Left lobe of liver (tissue), 2 donors: ENCODE results near the gene PHYKPL. TPM values are rescaled to one million over a fixed set of nuclear protein-coding genes. Genes with fewer than 3 reads are reported as not detected.
A peak's percentile ranks its signal among the peaks of the same experiment; 100 is the strongest.

Experiments used
- ATAC-seq: fragments of 200-7000 bp; cut with Tn5 transposase; one replicate; pipeline ENCODE4 v1.9.1; 2020; ENCODE audit warnings: mild to moderate bottlenecking, moderate library complexity
- DNase-seq: peaks from one replicate; pipeline ENCODE4 v3.0.0-alpha.2; 2020; ENCODE audit warnings: low spot score
- total RNA-seq: library from RNA; stranded (reverse); gene quantifications from one replicate; pipeline ENCODE4 v1.2.1, GENCODE V29; 2021
- donor health status: DM: no; HTN: no; CAD: no; lungs with moderate emphysema.
- donor health status: DM: no; HTN: yes; CAD: no.

The PHYKPL gene
- total RNA-seq, result 74.1 TPM

- ATAC-seq (peak; percentile 62), DNase-seq (peak; percentile 79)
These were observed at the start of gene PHYKPL for GRCh38 chr5:178232124-178232919. TSS of gene PHYKPL (minus strand) at chr5:178232802. CDS start at chr5:178232550, 252 bp downstream.

GRCh38 chr5:178282391-178282790 is 49.8 kb upstream of the PHYKPL start:
- no peak for DNase-seq
- ATAC-seq, result no peak

- ATAC-seq, result no peak
These were observed 48.7 kb upstream of the PHYKPL start for GRCh38 chr5:178281331-178281730.

GRCh38 chr5:178280631-178281030 is 48.0 kb upstream of the PHYKPL start:
- no peak for DNase-seq
- ATAC-seq, result no peak

More at GRCh38 chr5:178281331-178281730, 48.7 kb upstream of the PHYKPL start:
- no peak for DNase-seq

- peak; percentile 92 for DNase-seq
- peak; percentile 99 for ATAC-seq
These were observed 47.3 kb upstream of the PHYKPL start for GRCh38 chr5:178279723-178280438.

- ATAC-seq (no peak), DNase-seq (no peak)
These were observed 46.6 kb upstream of the PHYKPL start for GRCh38 chr5:178279026-178279722.

- no peak for ATAC-seq
- no peak for DNase-seq
These were observed 45.9 kb upstream of the PHYKPL start for GRCh38 chr5:178278358-178279023.

GRCh38 chr5:178277866-178278265 is 45.3 kb upstream of the PHYKPL start:
- ATAC-seq (no peak), DNase-seq (no peak)

- no peak for ATAC-seq
- DNase-seq, result no peak
These were observed 44.7 kb upstream of the PHYKPL start for GRCh38 chr5:178277346-178277745.

- DNase-seq (no peak), ATAC-seq (no peak)
These were observed 42.4 kb upstream of the PHYKPL start for GRCh38 chr5:178274781-178275537.

- no peak for ATAC-seq
- no peak for DNase-seq
These were observed 41.3 kb upstream of the PHYKPL start for GRCh38 chr5:178273665-178274541.

- DNase-seq (no peak), ATAC-seq (no peak)
These were observed 40.4 kb upstream of the PHYKPL start for GRCh38 chr5:178273041-178273440.

- ATAC-seq, result no peak
These were observed 40.0 kb upstream of the PHYKPL start for GRCh38 chr5:178272591-178272990.

GRCh38 chr5:178271726-178272479 is 39.3 kb upstream of the PHYKPL start:
- ATAC-seq (no peak), DNase-seq (no peak)

More at GRCh38 chr5:178272591-178272990, 40.0 kb upstream of the PHYKPL start:
- no peak for DNase-seq

- no peak for DNase-seq
- ATAC-seq, result no peak
These were observed 38.6 kb upstream of the PHYKPL start for GRCh38 chr5:178271231-178271630.

GRCh38 chr5:178269499-178269898 is 36.9 kb upstream of the PHYKPL start:
- no peak for ATAC-seq

GRCh38 chr5:178267876-178268275 is 35.3 kb upstream of the PHYKPL start:
- DNase-seq (no peak), ATAC-seq (no peak)

More at GRCh38 chr5:178269499-178269898, 36.9 kb upstream of the PHYKPL start:
- DNase-seq, result no peak

- ATAC-seq (no peak), DNase-seq (no peak)
These were observed 34.6 kb upstream of the PHYKPL start for GRCh38 chr5:178267245-178267644.
